Ovary (tissue), 9 donors: Measurements from ENCODE around the gene ZRANB2. TPM values are rescaled to one million over a fixed set of nuclear protein-coding genes. Genes with fewer than 3 reads are reported as not detected.

Experiments
- DNase-seq, 5 donors: peaks; one replicate each; pipeline ENCODE4 v3.0.0-alpha.2; 2019 to 2020
- H3K27ac ChIP-seq, 2 donors: fragments of 200-600 bp; one replicate each; pipeline versions ENCODE4 v1.5.1 to v1.8.0; 2019 to 2022
- H3K27me3 ChIP-seq: fragments of 200-600 bp; one replicate; pipeline ENCODE4 v1.8.0; 2022
- H3K36me3 ChIP-seq: fragments of 200-600 bp; sonication (generic); one replicate; pipeline ENCODE4 v1.5.1; 2019
- H3K4me1 ChIP-seq: one replicate; pipeline ENCODE4 v1.8.1; 2013; ENCODE audit warnings: mild to moderate bottlenecking, moderate library complexity; ENCODE audit not compliant: insufficient read depth
- H3K4me3 ChIP-seq: fragments of 200-600 bp; sonication (generic); one replicate; pipeline ENCODE4 v1.5.1; 2017
- H3K9me3 ChIP-seq, 2 donors: fragments of 200-600 bp in 1 of 2; sonication (generic) in 1 of 2; one replicate each; pipeline versions ENCODE4 v1.5.1 to v1.8.1; 2013 to 2019; ENCODE audit warnings: mild to moderate bottlenecking in 1 of 2, moderate library complexity in 1 of 2
- EP300 ChIP-seq: sonication (generic); formaldehyde crosslinking; IDR thresholded peaks from one replicate; pipeline ENCODE4 v1.6.1; 2017; ENCODE audit warnings: antibody characterized with exemption
- POLR2A ChIP-seq: fragments of 450-650 bp; IDR thresholded peaks from one replicate; pipeline ENCODE4 v1.6.1; 2017; ENCODE audit warnings: antibody characterized with exemption, mild to moderate bottlenecking, moderate library complexity
- WGBS, 3 donors: extraction: QIAGEN DNeasy Blood & Tissue Kit in 1 of 3; methylation state at CpG; one replicate each; pipeline versions ENCODE4 v1.1.5 to v1.1.7; 2013 to 2017; 5-methylcytosine and 5-hydroxymethylcytosine counted together
- intact Hi-C, 4 donors: fragments of 100-400 bp; cut with DNase I; formaldehyde crosslinking; loops; one replicate each; pipeline versions ENCODE4 v1.11.0 to v1.15.1; 2022 to 2023
- polyA plus RNA-seq, 2 donors: library from polyadenylated mRNA; stranded (reverse); fragments of 200-250 nt in 1 of 2; fragments of 350-450 nt in 1 of 2; fragmentation: Illumina TruSeq in 1 of 2; extraction: RNeasy Lipid Tissue Mini Kit (QIAGEN cat#74804) in 1 of 2; gene quantifications; one replicate each; pipeline ENCODE4 v1.2.3, GENCODE V29; 2013 to 2014
- total RNA-seq, 7 donors: library from RNA; depleted of rRNA in 2 of 7; stranded (reverse); fragments of >200 nt in 2 of 7; fragmentation: NEBNext Ultra II Directional in 3 of 7; extraction: Animal tissue kit (Norgen Biotek cat#: 25700) in 3 of 7; gene quantifications; one replicate each; pipeline versions ENCODE4 v1.1.0 to v1.2.4, GENCODE V29; 2016 to 2023
- TF ChIP-seq, protein P1 (sequence below), 3 donors: fragments of 450-650 bp in 2 of 3; fragments of 200-600 bp in 1 of 3; IDR thresholded peaks; one replicate each; pipeline versions ENCODE4 v1.5.1 to v1.8.0; 2016 to 2022; ENCODE audit warnings: antibody characterized with exemption in 3 of 3, mild to moderate bottlenecking in 1 of 3
- donor health status: DM: no; HTN: no; CAD: no; lungs with moderate emphysema.
- donor health status: DM: no; HTN: no; CAD: no.
- donor health status: Bipolar disorder and iron deficiency.
- donor health status: DM: yes; HTN: yes; CAD: no.
- donor health status: DM: no; HTN: no; CAD: no.
- donor health status: DM: yes; HTN: yes; CAD: no.

ZRANB2 gene
- total and polyA plus RNA-seq, 9 donors, result 53.4 to 109 (median 84.7) TPM

DNA sequence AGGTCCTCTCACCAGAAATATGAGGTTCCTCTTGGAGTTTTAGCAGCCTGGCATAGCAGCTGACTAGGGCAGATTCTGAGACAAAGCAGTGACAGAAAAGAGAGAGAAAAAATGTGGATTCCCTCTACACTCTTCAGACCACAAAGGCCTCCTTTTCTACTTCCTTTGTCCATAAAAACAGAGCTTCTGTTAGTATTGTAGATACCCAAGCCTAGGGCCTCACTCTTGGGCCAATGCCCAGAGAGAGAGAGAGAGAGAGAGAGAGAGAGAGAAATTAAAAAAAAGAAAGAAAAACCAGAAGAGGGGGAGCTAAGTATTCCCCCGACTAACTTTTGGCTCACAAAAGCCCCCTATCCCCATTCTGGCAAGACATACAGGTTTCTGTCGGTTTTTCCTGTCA is 2.4 kb upstream of the ZRANB2 start:
- Histone ChIP-seq H3K36me3 (no peaks in the 10 kb centered on the region), H3K27ac (no peak overlapping the region), H3K4me3 (no peak overlapping the region), H3K27me3 (no peaks in the 10 kb centered on the region), H3K9me3 (no peaks in the 10 kb centered on the region), H3K4me1 (peaks cover 3% of the 10 kb centered on the region)
- intact Hi-C loops, result no loop called here
- TF ChIP-seq, protein P1, sequence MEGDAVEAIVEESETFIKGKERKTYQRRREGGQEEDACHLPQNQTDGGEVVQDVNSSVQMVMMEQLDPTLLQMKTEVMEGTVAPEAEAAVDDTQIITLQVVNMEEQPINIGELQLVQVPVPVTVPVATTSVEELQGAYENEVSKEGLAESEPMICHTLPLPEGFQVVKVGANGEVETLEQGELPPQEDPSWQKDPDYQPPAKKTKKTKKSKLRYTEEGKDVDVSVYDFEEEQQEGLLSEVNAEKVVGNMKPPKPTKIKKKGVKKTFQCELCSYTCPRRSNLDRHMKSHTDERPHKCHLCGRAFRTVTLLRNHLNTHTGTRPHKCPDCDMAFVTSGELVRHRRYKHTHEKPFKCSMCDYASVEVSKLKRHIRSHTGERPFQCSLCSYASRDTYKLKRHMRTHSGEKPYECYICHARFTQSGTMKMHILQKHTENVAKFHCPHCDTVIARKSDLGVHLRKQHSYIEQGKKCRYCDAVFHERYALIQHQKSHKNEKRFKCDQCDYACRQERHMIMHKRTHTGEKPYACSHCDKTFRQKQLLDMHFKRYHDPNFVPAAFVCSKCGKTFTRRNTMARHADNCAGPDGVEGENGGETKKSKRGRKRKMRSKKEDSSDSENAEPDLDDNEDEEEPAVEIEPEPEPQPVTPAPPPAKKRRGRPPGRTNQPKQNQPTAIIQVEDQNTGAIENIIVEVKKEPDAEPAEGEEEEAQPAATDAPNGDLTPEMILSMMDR (IDR thresholded peaks at IDR 0.05), result no peak
- TF ChIP-seq POLR2A (no peak), EP300 (no peak)
- no peak for DNase-seq
- WGBS, 3 donors, result 41 to 50% (median 47%) methylated on average over 2 of the region's 2 CpGs

DNA sequence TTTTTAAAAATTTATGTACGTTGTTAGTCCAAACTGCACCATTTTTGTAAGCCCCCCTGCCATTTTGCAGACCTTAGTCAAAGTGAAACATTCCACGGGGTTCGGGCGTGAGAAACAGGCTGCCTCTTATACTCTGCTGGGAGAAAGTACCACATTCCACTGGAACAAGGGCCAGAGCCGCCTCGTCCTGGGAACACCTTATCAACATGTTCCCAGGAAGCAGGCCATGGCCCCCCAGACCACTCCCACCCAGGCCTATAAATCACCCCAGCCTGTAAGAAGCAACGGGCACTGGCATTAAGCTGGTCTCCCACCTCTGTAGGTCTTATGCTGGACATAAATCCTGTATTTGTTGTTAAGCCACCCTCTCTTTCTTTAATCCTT is 854 bp upstream of the ZRANB2 start:
- peak overlapping the region in 1 of 2 donors; percentile 84 for H3K27ac ChIP-seq
- intact Hi-C loops, result no loop called here
- 10 to 15% (median 11%) methylated on average over 7 of the region's 7 CpGs for WGBS, 3 donors
- peaks cover 3% of the 10 kb centered on the region for H3K4me1 ChIP-seq
- DNase-seq, result peak in 3 of 5 donors; percentile 24 to 48 (median 37)
- no peaks in the 10 kb centered on the region for H3K36me3 ChIP-seq
- H3K4me3 ChIP-seq, result peak overlapping the region; percentile 94
- TF ChIP-seq EP300 (no peak), POLR2A (no peak)
- TF ChIP-seq, protein P1 (IDR thresholded peaks at IDR 0.05), result no peak
- no peaks in the 10 kb centered on the region for H3K9me3 ChIP-seq
- H3K27me3 ChIP-seq, result no peaks in the 10 kb centered on the region

DNA sequence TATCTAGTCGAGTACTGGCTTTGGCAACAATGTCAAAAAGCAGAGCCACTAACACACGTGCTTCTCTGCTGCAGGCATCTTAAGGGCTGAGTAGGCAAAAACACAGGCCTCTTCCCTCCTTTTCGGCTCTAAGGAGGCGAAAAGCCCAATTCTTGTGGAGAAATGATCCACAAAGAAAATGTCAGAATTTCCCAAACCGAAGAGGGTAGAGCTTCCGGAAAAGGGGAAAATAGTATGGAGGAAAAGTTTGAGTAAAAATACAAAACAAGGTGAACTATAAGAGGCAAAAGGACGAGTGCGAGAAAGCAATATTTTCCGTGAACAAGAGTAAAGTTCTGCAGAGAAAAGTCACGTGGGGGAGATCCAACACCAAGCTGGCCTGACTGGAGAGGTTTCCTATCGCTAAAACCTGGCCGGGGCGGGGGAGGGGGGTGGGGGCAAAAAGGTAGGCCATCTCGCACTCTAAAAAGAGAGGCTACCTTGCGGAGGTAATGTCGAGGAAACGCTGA is 551 bp downstream of the ZRANB2 start:
- WGBS, 3 donors, result 0 to 1% (median 1%) methylated on average over 17 of the region's 17 CpGs
- peak overlapping the region; percentile 94 for H3K4me3 ChIP-seq
- no peak for TF ChIP-seq POLR2A
- TF ChIP-seq, protein P1 (IDR thresholded peaks at IDR 0.05), result no peak
- no peak for TF ChIP-seq EP300
- H3K9me3 ChIP-seq, result no peaks in the 10 kb centered on the region
- H3K27me3 ChIP-seq, result no peaks in the 10 kb centered on the region
- intact Hi-C loops, result no loop called here
- H3K27ac ChIP-seq, result peak overlapping the region; percentile 48 to 84
- DNase-seq, result no peak
- H3K36me3 ChIP-seq, result no peaks in the 10 kb centered on the region
- peaks cover 3% of the 10 kb centered on the region for H3K4me1 ChIP-seq

DNA sequence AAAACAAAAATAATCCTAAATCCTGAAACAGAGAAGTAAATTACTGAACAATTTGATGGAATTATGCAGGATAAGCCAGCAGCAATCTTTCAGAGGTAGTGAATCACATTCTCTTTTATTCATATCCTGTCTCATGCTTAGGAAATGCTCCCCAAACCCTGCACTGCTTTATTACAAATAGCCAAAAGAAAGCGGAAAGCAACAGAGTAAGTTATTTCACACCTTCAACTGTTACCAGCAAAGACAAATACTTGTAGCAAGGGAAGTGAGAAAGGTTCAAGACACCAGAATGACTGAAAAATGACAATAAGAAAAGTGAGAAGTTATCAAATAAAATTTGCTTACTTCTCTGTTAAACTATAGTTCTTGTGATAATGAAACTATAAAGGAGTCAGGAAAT is 6.2 kb downstream of the ZRANB2 start:
- Histone ChIP-seq H3K4me3 (no peak overlapping the region), H3K9me3 (no peaks in the 10 kb centered on the region), H3K27ac (no peak overlapping the region), H3K36me3 (no peaks in the 10 kb centered on the region), H3K27me3 (no peaks in the 10 kb centered on the region), H3K4me1 (no peaks in the 10 kb centered on the region)
- intact Hi-C loops, result no loop called here
- DNase-seq, result no peak
- WGBS, 3 donors, result 82 to 90% (median 88%) methylated on average over 1 of the region's 1 CpG
- TF ChIP-seq EP300, result no peak

DNA sequence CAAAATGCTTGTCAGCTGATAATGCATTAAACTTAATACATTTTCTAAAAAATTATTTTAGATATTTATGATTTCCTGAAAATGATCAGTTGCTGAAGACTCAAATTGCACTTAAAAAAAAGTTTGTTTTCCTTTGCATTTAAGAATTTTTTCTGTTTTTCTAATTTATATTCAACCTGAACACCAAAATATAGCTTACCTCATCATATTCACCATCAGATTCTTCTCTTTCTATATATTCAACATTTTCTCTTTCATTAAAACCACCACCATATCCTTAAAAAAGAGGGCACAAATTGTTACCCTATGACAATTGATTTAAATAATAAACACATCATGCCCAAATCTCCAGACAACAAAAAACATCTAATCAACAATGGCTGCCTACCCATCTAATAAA is 8.6 kb downstream of the ZRANB2 start:
- intact Hi-C loops, result no loop called here
- H3K27ac ChIP-seq, result no peak overlapping the region
- H3K4me1 ChIP-seq, result no peaks in the 10 kb centered on the region
- no peaks in the 10 kb centered on the region for H3K36me3 ChIP-seq
- no peak for DNase-seq
- H3K9me3 ChIP-seq, result no peaks in the 10 kb centered on the region
- TF ChIP-seq, protein P1 (IDR thresholded peaks at IDR 0.05), result no peak
- no peak for TF ChIP-seq POLR2A
- H3K27me3 ChIP-seq, result no peaks in the 10 kb centered on the region
- H3K4me3 ChIP-seq, result no peak overlapping the region
